Omental fat pad (tissue), 4 donors: ENCODE measurements around the gene BANF1. TPM values are rescaled to one million over a fixed set of nuclear protein-coding genes. Genes with fewer than 3 reads are reported as not detected.
A peak's percentile ranks its signal among the peaks of the same experiment; 100 is the strongest.

ENCODE experiments used
- ATAC-seq: fragments of 150-250 bp; one replicate; pipeline ENCODE4 v1.9.1; 2016; ENCODE audit warnings: mild to moderate bottlenecking, moderate library complexity; ENCODE audit not compliant: low FRiP score
- DNase-seq: peaks from one replicate; pipeline ENCODE4 v3.0.0-alpha.2; 2019; ENCODE audit warnings: low spot score
- total RNA-seq, 4 donors: library from RNA; depleted of rRNA; stranded (reverse); fragments of >200 nt; gene quantifications; one replicate each; pipeline ENCODE4 v1.1.0, GENCODE V29; 2016
- TF ChIP-seq, protein P1 (sequence below), 3 donors: fragments of 450-650 bp; IDR thresholded peaks; one replicate each; pipeline ENCODE4 v1.5.1; 2016 to 2017; ENCODE audit warnings: antibody characterized with exemption in 3 of 3, mild to moderate bottlenecking in 3 of 3, moderate library complexity in 2 of 3

Gene BANF1
- total RNA-seq, 4 donors from 2014 or later = 24.6 to 40.8 (median 33.0) TPM

DNA sequence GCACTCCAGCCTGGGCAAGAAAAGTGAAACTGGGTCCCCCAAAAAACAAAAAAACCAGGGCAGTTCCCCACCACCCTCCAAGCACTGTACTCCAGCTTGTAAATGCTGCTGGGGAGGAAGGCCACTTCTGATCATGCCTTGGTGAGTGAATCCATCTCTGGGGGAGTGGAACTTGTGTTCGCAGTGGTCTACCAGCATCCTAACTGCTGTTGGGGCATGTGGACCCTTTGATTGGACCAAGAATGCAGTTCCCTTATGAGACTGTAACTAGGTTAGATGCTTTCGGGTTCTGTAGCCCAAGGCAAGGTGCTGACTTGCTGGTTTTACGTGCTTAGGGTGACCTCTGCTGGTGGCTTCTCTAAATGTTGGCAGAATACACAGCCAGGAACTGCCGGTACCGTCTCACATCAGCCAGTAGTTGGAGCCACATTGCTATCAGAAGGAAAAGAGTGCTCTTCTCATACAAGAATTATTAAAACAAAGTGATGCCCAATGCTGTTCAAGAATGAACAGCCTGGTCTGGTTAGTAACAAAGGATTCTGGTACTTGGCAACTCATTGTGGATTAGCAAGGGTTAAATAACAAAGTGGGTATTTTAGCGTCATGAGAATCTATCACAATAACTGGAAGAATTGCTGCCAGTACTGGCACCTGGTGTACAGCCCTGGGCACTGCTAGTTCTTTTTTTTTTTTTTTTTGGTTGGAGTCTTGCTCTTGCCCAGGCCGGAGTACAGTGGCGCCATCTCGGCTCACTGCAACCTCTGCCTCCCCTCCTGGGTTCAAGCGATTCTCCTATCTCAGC lies 13.3 kb upstream of the BANF1 start:
- TF ChIP-seq, protein P1, sequence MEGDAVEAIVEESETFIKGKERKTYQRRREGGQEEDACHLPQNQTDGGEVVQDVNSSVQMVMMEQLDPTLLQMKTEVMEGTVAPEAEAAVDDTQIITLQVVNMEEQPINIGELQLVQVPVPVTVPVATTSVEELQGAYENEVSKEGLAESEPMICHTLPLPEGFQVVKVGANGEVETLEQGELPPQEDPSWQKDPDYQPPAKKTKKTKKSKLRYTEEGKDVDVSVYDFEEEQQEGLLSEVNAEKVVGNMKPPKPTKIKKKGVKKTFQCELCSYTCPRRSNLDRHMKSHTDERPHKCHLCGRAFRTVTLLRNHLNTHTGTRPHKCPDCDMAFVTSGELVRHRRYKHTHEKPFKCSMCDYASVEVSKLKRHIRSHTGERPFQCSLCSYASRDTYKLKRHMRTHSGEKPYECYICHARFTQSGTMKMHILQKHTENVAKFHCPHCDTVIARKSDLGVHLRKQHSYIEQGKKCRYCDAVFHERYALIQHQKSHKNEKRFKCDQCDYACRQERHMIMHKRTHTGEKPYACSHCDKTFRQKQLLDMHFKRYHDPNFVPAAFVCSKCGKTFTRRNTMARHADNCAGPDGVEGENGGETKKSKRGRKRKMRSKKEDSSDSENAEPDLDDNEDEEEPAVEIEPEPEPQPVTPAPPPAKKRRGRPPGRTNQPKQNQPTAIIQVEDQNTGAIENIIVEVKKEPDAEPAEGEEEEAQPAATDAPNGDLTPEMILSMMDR (IDR thresholded peaks at IDR 0.05) = peak in 2 of 3 donors; percentile 55 to 79
- DNase-seq (peak; percentile 90), ATAC-seq (peak; percentile 91)

DNA sequence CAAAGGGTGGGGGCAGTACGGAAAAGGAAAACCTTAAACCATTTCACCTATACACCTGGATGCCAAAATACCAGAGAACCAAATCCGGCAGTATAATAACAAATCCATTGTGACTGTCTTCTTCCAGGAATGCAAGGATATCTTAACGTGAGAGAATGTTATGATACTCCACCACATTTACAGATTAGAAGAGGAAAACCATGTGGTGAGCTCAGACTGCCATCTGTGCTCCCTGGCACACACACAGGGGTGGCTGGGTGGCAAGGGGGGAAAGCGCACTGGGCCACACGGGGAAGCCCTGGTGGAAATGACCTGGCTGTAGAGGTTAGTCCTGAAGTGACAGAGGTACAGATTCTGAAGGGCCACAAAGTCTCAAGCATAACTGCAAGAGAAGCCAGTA lies 10.2 kb upstream of the BANF1 start:
- ATAC-seq (no peak), DNase-seq (no peak)
- TF ChIP-seq, protein P1 (IDR thresholded peaks at IDR 0.05) = no peak

DNA sequence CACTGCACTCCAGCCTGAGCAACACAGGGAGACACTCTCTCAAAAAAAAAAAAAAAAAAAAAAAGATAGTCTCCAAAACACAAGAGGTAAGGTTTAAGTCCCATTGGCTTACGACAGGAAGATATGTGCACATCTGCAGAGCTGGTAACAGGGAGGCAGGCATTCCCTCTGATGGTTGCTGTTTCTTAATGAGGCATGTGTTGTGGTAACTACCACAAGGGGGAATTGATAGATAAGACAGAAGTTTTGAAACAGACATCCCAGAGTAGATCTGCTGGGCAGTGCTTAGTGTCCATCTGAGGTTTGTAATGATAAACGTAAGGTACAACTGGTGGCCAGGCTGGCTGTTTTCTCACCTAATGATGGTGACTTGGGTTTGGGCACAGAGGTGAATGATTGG lies 5.0 kb upstream of the BANF1 start:
- TF ChIP-seq, protein P1 (IDR thresholded peaks at IDR 0.05) = no peak
- ATAC-seq (no peak), DNase-seq (no peak)

DNA sequence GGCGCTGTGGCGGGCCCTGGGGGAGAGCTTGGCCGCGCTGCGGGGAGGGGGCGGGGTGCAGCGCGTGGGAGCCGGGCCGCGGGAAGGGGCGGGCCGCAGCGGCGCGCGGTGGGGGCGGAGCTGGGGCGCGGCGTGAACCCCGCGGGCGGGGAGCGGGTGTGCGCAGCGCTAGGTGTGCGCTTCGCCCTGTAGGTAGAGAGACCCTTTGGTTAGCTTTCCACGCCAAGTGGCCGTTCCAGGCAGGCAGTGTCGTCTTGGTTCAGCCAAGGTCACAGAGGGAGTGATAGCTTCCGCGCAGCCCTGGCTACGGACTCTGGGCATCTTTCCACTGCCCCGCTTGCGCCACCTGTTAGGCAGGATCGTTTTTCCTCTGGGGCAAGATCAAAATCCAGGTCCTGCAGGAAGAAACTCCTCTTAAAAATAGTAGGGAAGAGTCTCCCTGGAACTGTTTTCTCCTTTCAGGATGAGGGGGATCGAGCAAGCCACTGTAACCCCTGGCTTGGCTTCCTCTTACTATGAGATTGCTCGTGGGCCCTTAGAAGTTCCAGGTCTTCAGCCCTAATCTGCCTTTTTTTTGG lies 434 bp downstream of the BANF1 start:
- DNase-seq = no peak

DNA sequence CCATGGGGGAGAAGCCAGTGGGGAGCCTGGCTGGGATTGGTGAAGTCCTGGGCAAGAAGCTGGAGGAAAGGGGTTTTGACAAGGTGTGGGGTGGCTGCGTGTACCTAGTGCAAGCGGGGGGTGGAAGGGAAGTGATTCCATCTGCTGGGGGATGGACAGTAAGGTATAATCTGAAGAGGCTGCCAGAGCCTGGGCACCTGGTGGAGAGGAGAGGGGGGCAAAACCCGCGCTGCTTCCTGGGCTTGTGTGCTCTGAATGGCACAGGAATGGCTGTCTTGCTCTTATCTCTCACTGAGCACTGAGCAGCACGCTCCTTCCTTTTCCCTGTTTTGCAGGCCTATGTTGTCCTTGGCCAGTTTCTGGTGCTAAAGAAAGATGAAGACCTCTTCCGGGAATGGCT lies 988 bp downstream of the BANF1 start:
- ATAC-seq = no peak
- TF ChIP-seq, protein P1 (IDR thresholded peaks at IDR 0.05) = no peak
- no peak for DNase-seq

More for the DNA sequence above, 434 bp downstream of the BANF1 start:
- peak; percentile 83 for ATAC-seq
- TF ChIP-seq, protein P1 (IDR thresholded peaks at IDR 0.05) = no peak

DNA sequence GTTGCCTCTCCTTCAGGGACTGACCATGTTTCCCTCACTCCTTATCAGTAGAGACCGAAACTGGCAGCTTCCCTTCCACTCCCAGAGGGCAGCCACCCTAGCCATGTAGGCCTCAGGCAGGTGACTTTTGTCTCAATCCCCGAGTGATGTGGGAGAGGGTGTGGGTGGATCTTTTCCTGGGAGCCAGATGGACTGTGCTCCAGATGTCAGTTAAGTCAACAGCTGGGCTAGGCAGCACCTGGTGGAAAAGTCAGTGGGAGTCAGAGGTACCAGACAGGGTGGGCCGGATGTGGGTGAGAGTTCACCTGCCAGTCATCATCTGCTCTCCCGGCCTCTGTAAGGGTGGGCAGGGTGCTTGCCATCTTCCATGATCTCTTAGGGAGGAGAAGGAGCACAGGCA lies 1.9 kb downstream of the BANF1 start:
- ATAC-seq (no peak), DNase-seq (no peak)

More for the DNA sequence above, 1.9 kb downstream of the BANF1 start:
- TF ChIP-seq, protein P1 (IDR thresholded peaks at IDR 0.05) = no peak
